ENCODE measurements around the gene PFKM.
"Not testable (repeated sequence)": the region's sequence is repeated elsewhere in the genome, so short reads cannot be mapped to it uniquely, and the experiment has no call there.

PFKM gene

DNA sequence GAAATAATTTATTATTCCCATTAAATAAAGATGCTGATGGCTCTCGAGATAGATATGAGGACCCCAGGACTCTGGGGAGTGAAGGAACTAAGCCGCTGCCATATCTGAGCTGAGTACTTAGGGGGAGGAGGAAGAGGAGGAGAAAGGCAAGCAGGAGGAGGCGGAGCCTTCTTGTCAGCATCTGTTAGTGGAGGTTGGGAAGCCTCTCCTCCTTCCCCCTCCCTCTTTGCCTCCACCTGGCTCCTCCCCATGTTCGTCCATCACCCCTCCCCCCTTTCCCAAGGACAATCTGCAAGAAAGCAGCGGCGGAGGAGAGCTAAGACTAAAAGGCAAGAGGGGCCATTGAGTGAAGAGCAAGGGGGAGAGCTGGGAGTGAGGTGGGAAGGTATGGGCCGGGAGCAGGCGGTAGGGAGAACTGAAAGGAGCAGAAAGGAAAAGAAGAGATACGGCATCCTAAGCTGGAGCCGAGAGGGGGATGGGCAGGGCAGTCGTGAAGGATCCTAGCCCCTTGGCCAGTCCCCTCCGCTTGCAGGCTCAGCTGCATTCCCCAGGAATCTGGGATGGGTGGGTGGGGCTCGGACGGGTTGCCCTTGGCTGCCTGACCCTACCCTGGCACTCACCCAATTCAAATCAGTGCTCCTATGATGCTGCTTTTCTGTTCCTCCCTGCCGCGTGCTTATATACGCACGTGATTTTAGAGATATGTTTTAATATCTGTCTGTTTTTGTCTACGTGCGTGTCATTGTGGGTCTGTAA is at the start of gene PFKM:
PFKM (plus strand) TSS at position 287 of the 756 bp plus-strand sequence. CDS start 3,411 bp downstream, outside the sequence.
- DNase-seq: peak; percentile 63

DNA sequence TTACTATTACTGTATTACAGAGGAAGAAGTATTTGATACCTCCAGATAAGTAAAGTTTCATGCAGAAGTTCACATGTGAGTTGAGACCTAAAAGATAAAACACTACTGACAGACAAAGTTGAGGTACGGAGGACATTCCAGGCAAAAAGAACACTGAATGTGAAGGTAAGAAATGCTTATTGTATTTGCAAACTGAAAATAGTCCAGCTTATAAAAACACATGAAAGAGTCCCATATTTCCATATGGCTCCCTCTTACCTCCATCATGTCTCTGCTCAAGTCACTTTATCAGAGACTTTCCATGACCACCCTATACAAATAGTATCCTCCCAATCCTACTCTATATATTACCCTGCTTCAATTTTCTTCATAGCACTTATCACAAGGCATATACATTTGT is 49.1 kb upstream of the PFKM start:
- DNase-seq: no peak

DNA sequence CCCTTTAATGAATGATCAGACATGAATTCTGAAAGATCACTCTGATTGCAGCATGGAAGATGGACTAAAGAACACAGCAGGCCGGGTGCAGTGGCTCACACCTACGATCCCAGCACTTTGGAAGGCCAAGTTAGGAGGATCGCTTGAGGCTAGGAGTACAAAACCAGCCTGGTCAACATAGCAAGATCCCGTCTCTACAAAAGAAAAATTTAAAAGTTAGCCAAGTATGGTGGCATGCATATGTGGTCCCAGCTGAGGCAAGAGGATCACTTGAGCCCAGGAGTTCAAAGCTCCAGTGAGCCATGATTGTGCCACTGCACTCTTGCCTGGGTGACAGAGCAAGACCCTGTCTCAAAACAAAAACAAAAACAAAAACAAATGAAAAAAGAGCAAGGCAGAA is 48.4 kb upstream of the PFKM start:
- DNase-seq: no peak

DNA sequence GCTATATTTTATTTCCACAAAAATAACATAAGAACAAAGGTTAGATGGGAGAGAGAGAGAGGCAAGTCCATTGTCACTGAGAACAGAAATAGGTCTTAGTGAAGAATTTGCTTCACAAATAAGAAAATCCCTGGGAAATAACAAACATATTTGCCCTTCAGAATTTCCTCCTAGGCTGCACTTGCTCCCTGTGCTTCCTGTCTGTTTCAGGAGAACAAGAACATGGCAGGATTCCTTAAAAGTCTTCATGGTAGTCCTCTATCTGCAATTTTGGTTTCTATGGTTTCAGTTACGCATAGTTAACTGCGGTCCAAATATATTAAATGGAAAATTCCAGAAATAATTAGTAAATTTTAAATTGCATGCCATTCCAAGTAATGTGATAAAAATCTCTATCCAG is 47.4 kb upstream of the PFKM start:
- no peak for DNase-seq

DNA sequence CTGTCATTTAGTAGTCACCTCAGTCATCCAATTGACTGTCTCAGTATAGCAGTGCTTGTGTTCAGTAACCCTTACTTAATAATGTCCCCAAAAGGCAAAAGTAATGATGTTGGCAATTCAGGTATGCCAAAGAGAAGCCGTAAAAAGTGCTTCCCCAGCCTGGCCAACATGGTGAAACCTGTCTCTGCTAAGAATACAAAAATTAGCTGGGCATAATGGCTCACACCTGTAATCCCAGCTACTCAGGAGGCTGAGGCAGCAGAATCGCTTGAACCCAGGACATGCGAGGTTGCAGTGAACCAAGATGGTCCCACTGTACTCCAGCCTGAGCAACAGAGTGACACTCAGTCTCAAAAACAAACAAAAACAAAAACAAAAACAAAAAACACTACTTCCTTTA is 46.9 kb upstream of the PFKM start:
- DNase-seq: no peak

DNA sequence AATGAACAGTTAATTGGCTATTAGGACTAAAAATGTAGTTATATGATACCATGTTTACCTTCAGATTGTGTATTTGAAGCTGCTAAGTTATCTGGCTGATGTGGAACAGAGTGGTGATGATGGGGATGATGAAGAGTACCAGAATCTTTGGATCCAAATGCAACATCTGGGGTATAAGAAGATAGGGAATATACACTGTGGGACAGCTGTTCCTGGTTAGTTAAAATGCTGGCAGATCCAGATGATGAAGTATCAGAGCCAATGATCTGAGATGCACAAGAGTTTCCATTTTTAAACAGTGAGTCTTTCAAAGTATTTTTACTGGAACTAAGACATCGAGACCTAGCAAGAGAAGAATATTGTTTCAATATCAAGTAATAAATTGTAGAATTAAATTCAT is 44.9 kb upstream of the PFKM start:
- DNase-seq: no peak

DNA sequence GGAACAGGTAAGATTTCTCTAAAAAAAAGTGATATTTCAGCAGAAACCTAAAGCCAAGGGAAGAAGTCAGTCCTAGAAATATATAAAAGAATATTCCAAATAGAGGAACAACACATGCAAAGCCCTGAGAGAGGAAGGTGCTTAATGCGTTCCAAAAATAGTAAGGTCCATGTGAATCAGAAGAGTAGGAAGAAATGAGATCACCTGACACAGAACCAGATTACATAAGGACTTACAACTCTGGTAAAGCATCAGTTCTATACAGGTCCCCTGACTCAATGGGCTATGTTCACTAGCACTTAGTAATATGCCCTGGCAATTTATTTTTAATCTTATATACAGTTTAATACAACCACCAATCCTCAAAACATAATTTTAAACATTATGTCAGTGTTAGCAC is 43.3 kb upstream of the PFKM start:
- no peak for DNase-seq

DNA sequence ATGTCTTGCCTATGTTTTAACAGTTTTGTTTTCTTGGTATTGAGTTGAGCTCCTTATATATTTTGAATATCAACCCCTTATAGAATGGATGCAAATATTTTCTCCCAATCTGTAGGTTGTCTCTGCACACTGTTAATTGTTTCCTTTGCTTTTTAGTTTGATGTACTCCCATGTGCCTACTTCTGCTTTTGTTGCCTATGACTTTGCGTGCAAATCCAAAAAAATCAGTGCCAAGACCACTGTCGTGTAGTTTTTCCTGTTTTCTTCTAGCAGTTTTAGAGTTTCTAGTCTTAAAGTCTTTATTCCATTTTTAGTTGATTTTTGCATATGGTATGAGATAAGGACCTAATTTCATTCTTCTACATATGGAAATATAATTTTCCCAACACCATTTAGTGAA is 42.1 kb upstream of the PFKM start:
- no peak for DNase-seq

DNA sequence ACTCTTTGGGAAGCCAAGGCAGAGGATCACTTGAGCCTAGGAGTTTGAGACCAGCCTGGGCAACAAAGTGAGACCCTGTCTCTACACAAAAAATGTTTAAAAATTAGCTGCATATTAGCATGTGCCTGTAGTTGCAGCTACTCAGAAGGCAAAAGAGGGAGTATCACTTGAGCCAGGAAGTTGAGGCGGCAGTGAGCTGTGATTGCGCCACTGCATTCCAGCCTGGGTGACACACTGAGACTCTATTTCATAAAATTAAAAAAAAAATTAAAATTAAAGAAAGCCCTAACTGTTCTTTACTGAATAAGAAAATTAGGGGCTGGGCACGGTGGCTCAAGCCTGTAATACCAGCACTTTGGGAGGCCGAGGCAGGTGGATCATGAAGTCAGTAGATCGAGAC is 40.3 kb upstream of the PFKM start:
- no peak for DNase-seq

DNA sequence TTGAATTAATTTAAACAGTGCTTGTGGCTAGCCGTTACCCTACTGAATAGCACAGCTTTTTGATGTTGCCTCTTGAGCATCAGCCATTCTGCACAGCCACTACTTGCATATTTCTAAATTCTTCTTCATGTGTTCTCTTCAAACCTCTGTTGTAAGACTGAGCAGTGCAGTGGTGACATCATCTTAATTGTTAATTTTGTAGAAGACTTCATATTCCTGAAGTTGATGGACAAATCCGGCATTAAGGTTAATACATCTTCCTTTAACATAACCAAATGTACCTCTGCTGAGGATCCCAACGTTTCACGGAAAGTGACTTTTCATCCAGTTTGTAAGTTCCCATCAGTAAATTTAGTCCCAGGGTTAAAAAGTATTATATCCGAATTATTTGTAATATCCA is 38.9 kb upstream of the PFKM start:
- no peak for DNase-seq

DNA sequence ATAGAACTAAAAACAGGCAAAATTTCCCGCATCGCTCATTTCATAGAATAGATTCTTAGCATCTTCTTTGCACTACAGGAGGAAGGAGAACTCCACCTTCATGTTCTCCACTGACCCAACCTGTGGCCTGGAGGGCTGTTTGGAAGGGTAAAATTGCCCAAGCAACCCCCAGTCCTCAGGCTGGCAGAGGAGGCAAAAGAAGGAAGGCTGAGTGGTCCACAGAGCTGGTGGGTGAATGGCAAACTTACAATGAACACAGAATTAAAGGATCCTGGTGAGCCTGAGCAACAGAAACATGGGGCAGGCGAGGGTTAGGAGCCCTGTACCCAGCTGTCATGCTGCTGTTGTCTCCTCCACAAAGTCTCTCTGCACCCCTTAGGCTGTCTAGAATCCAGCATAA is 38.3 kb upstream of the PFKM start:
- no peak for DNase-seq

DNA sequence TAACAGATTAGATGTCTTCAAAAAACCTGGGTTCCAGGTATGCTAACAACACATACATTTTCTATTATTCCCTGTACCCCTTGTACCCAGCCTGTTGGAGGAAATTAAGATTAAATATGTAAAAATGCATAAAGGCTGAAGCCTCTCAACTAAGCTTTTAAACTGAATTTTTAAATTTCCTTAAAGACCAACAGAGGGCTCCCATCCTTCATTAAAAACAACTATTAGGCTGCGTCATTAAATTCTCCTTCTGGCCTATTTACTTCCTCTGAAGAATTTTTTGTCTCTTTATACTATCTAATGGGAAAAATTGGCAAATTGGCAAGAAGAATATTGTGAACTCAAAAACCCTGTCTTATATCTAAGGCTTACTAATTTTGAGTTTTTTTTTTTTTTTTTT is 35.1 kb upstream of the PFKM start:
- peak; percentile 25 for DNase-seq

DNA sequence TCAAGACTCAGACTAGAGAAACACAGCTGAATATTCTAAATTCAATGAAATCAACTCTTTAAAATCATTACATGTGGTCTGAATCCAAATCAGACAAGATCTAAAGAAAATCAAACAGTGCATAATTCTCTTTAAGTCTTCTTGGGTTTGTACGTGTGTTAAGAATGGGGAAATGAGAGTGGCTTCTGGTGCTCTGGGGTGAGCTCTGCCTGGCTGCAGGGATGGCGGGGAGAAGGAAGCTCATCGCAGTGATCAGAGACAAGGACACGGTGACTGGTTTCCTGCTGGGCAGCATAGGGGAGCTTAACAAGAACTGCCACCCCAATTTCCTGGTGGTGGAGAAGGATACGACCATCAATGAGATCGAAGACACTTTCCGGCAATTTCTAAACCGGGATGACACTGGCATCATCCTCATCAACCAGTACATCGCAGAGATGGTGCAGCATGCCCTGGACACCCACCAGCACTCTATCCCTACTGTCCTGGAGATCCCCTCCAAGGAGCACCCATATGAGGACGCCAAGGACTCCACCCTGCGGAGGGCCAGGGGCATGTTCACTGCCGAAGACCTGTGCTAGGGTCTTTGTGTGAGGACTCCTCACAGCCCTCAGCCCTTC is 34.2 kb upstream of the PFKM start:
- no peak for DNase-seq

DNA sequence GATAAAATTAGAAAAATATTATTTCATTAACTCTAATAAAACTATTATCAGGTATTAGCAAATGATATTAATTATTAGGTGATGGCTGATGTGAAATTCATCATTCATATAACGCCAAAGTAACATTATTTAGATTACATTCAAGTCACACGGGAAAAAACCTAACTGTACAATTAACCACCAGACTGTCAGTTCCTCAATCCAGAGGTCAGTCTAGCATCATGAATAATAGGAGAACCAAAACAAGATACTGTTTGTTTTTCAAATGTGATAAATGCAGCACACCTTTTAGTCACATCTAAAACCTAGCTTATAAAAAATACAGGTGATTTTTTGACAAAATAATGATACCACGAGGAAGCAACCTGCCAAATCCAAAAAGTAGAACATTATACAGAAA is 32.8 kb upstream of the PFKM start:
- DNase-seq: no peak

DNA sequence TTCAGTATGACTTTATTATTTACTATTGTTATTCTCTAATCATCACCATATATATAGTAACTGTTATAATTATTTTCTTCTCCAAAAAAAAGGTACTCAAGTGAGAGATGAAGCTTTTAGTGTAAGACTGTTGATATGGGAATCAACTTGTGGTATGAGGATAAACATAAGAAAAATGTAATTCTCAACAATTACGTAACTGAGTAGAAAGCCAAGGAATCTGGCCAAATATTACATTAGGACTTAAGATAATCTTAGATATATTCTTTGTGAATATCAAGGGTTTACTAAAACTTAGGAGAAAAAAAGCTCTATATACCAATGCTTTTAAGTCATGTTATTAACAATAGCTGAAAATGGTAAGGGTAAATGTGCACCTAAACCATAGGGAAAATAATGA is 26.6 kb upstream of the PFKM start:
- no peak for DNase-seq

DNA sequence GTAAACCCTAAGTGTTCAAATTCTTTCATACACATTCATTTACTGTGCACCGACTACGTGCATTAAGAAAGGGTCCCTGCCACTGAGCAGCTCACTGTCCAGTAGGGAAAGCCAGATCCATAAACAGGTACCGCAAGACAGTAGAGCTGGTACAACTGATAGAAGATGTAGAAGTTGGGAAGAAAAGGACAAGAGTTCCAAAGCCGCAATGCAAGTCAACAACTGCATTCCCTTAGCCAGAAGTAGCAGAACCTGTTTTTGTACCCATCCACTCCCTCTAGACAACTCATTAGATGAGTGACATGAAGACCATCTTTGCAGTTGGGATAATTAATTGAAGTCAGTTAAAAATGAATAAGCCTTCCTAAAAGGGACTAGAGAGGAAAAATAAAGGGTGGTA is 14.6 kb upstream of the PFKM start:
- DNase-seq: no peak

DNA sequence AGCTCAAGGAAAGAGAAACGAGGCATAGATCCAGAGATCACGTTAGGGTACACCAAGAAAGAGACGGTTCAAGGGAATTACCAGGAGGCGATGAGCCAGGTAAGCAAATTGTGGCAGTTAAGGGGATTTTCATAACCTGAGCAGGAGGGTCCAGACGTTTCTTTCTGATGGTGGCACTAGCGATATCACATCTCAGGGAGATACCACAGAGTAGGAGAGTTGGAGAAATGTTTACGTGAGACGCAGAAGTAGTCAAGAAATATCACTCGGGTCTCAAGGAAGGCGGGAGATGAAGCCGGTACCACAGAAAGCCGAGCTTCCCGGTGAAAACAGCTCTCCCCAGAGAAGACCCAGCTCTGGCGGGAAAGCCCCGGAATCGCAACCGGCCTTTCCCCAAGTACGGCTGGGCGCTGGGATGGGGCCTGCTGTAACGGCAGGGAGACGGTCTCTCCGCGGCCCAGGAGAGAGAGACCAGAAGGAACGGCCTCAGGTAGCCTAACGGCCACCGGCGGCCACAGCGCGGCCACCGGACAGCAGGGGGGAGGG is 13.8 kb upstream of the PFKM start:
- peak; percentile 65 for DNase-seq

DNA sequence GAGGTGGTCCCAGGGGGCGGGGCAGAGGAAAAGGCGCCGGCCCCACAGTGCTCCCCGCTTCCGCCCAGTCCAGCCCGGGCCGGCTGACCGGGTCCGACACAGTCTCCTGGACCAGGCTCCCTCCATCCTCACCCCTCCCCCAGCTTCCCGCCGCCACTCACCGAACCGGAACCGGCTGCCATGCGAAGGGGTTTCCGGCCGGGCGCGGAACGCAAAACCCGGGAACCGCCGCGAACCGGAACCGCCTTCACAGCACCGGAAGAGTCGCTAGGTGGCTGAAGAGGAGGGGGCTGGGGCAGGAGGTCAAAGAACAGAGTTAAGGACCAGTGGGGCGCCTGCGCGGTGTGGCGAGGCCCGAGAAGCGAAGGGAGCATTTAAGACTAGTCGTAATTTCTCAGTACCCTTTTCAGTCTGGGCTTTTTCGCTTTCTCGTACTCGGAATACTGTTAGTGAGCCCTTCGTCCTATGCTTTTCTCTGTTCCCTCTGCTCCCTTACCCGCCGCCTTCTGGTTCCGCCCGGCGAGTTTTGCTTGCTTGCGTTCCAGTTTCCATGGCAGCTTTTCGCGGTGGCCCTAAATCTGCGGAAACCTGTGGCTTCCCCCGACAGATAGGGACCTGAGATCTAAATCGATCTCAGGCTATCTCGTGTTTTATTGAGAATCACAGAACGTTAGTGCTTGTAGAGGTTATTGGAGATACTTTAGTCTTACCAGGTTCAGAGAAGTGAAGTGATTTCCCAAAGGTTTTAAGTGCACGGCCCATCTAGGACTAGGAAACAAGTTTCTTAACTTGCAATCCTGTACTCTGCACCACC is 13.1 kb upstream of the PFKM start, which contains the start of gene SENP1:
SENP1 (minus strand) TSS at position 213 of the 814 bp plus-strand sequence. CDS start 4,607 bp downstream, outside the sequence.
- DNase-seq: peak; percentile 95

DNA sequence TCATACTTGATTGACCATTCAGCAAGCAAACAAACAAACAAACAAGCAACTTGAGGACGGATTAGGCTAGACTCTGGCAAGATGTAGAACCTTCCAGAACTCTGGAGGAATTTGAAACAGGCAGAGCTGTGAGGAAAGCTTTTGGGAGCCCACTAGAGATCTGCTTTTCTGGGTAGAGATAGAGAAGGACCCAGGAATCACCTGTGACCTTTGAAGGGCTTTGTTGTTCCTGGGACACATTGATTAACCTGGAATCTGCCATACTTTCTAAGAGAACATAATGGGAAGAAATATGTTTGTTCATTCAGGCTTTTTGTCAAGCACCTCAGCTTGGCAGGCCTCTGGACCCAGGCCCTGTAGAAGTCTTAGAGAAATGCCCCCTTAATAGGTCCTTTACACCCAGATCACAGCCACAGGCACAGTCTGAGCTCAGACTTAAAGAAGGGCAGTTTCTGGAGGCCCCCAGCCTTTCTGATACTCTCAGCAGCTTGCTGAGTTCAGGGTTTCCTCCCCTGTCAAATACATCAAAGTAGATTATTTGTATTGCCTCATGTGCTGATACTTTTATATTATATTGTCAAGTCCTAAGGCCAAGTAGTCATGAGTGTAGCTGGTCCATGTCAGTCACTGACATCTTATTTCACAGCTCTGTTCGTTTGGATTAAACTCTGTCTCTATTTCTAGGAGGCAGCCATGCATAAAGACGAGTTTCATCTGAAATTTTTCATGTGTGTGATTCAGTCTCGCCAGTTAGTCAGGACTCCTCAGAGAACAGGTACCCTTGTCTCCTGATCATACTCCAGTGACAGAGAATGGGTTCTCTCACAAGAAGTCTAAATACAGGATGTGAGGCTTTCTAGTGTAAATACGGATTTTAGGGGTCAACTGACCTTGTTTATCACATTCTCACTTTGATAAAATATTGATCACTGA is 12.2 kb upstream of the PFKM start:
- no peak for DNase-seq

DNA sequence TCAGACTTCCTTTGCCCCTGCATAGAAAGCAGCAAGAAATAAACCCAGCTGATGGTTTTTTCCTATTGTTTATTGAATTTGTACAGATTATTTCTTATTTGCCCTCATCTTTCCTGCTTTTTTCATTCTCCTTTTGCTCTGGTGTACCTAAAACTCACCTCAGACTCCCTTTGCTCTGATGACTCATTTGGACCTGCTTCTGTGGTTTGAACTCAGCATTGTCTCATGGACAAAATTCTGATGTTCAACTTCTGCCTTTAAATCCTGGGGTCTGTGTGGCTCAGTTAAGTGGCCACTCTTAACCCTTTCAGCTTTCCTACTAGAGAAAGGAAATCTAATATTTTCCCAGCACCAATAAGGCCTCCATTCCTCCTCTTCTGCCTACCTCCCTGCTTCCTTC is 9.7 kb upstream of the PFKM start:
- DNase-seq: no peak

DNA sequence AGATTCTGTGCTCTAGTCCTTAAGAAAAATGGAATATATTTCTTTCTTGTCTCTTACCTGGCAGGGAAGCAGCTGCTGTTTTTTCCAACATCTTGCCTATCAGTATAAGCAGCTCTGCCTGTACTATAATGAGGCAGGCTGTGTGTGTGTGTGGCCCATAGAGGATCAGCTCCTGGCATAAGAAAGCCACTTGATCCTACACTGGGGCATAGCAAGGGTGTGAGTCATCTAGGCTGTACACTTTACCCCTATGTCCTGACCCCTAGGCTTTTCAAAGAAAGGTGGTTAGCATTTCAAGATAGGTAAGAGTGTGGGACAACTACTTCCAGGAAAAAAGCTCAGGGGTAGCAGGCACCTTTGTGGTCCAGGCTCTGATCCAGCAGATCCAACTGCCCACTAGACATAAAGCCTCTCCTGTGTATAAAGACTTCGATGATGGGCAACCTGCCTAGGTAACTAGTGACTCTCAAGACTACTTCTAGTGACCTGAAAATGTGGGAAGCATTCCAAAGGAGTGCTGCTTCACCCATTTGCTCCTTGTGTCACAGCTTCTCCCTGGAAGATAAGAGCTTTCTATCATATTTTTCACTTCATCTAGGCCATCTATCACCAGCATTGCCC is 8.4 kb upstream of the PFKM start:
- DNase-seq: no peak

DNA sequence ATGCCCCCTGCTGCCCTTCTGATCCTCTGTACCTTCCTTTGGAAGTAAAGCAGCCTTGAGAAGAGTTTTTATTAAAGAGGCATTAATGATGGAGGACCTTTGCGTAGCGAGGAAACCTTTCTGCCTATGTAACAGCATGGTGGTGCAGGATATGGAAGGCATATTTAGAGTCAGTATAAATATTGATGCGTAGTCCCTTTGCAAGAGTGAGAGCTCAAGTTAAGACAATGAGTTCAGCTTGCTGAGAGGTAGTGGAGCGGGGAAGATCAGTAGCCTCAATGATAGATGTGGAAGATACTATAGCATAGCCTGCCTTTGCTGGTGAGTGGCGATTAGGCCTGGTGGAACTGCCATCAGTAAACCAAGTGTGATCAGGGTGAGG is 7.9 kb upstream of the PFKM start:
- DNase-seq: not testable (repeated sequence)
